DOHH2 (cell line): ENCODE data around the gene MACROD2.

Experiments
- CTCF ChIP-seq: fragments of 200-600 bp; sonication (generic); IDR thresholded peaks from one replicate; pipeline ENCODE4 v1.5.1; 2014; ENCODE audit warnings: antibody characterized with exemption, mild to moderate bottlenecking, low read depth, low read length; ENCODE audit not compliant: poor library complexity, severe bottlenecking
- EZH2phosphoT487 ChIP-seq: fragments of 200-600 bp; sonication (generic); IDR thresholded peaks from 2 replicates; pipeline ENCODE4 v1.6.1; 2017; ENCODE audit warnings: borderline replicate concordance, mild to moderate bottlenecking, antibody characterized with exemption, low read length, moderate library complexity, mixed read lengths

GRCh38 chr20:14361509-14362345, 366.4 kb downstream of the MACROD2 start:
- TF ChIP-seq CTCF, result no peak
- TF ChIP-seq EZH2phosphoT487, result no peak
